Measurements from ENCODE around the gene CTDSP2. TPM values are rescaled to one million over a fixed set of nuclear protein-coding genes. Genes with fewer than 3 reads are reported as not detected.

CTDSP2 gene
- total RNA-seq, 2 experiments from 2014 or later = 44.2 to 118 TPM

GRCh38 chr12:57889500-57889989 lies 43.0 kb upstream of the CTDSP2 start:
- no TSS peak for BruUV-seq (replicated peaks)
- H4K20me1 ChIP-seq (ENCODE audit: insufficient read depth, low read length) = no peaks in the 10 kb centered on the region
- no peak for DNase-seq (ENCODE audit: low spot score)
- POLR2A ChIA-PET = interaction anchor here (0.7 to 2.0 kb wide), 3 partner anchors 9 to 14 kb away, joined by 3 to 4 read pairs (median 3); no protein-coding TSS in a partner anchor
- no peaks in the 10 kb centered on the region for H3K79me2 ChIP-seq (ENCODE audit: insufficient read depth, low read depth, low read length)
- H3K4me1 ChIP-seq (ENCODE audit: insufficient read depth, low read length, poor library complexity, severe bottlenecking) = peaks cover 58% of the 10 kb centered on the region
- intact Hi-C loops (cut with micrococcal nuclease; ENCODE audit: unreplicated experiment) = no loop called here
- no peaks in the 10 kb centered on the region for H3K36me3 ChIP-seq (ENCODE audit: insufficient read depth, low read length)
- no peak overlapping the region for H3K4me2 ChIP-seq (ENCODE audit: low read length)
- TF ChIP-seq CTCF (conservative IDR thresholded peaks at IDR 0.05; ENCODE audit: low read length) (no peak), EZH2phosphoT487 (IDR thresholded peaks at IDR 0.05; ENCODE audit: borderline replicate concordance, low read depth, low read length) (no peak)
- H2AFZ ChIP-seq (ENCODE audit: low read length) = no peak overlapping the region; the same call in 1 of the 2 replicates
- no peaks in the 10 kb centered on the region; the same call in 1 of the 2 replicates for H3K9me3 ChIP-seq (ENCODE audit: low read length)
- no peak overlapping the region for H3K4me3 ChIP-seq (ENCODE audit: low read depth, low read length, poor library complexity, severe bottlenecking)
- H3K9me2 ChIP-seq (ENCODE audit: insufficient read depth, low read length) = no peaks in the 10 kb centered on the region
- CTCF ChIA-PET (ENCODE audit: unreplicated experiment) = interaction anchor here (1.4 kb wide), 1 partner anchor 10 kb away, joined by 3 read pairs; no protein-coding TSS in a partner anchor
- H3K27ac ChIP-seq (ENCODE audit: low read depth, low read length, poor library complexity, severe bottlenecking) = no peak overlapping the region

- no peaks in the 10 kb centered on the region; the same call in 1 of the 2 replicates for H3K9me3 ChIP-seq (ENCODE audit: low read length)
- H3K27ac ChIP-seq (ENCODE audit: low read depth, low read length, poor library complexity, severe bottlenecking) = no peak overlapping the region
- DNase-seq (ENCODE audit: low spot score) = peak; percentile 43
- H3K36me3 ChIP-seq (ENCODE audit: insufficient read depth, low read length) = no peaks in the 10 kb centered on the region
- H3K4me2 ChIP-seq (ENCODE audit: low read length) = peak overlapping the region; percentile 2; the same call in 1 of the 2 replicates
- no TSS peak for BruUV-seq (replicated peaks)
- TF ChIP-seq EZH2phosphoT487 (IDR thresholded peaks at IDR 0.05; ENCODE audit: borderline replicate concordance, low read depth, low read length) (no peak), CTCF (conservative IDR thresholded peaks at IDR 0.05; ENCODE audit: low read length) (no peak)
- ChIA-PET POLR2A (interaction anchor here (0.6 to 1.1 kb wide), 6 partner anchors 8 to 51 kb away, joined by 3 read pairs; no protein-coding TSS in a partner anchor), CTCF (ENCODE audit: unreplicated experiment) (interaction anchor here (1.4 kb wide), 1 partner anchor 11 kb away, joined by 3 read pairs; no protein-coding TSS in a partner anchor)
- peaks cover 48% of the 10 kb centered on the region for H3K4me1 ChIP-seq (ENCODE audit: insufficient read depth, low read length, poor library complexity, severe bottlenecking)
- no peaks in the 10 kb centered on the region for H3K79me2 ChIP-seq (ENCODE audit: insufficient read depth, low read depth, low read length)
- H4K20me1 ChIP-seq (ENCODE audit: insufficient read depth, low read length) = no peaks in the 10 kb centered on the region
- H3K9me2 ChIP-seq (ENCODE audit: insufficient read depth, low read length) = no peaks in the 10 kb centered on the region
- no peak overlapping the region for H3K4me3 ChIP-seq (ENCODE audit: low read depth, low read length, poor library complexity, severe bottlenecking)
- intact Hi-C loops (cut with micrococcal nuclease; ENCODE audit: unreplicated experiment) = no loop called here
- peak overlapping the region; percentile 38; the same call in 1 of the 2 replicates for H2AFZ ChIP-seq (ENCODE audit: low read length)
Observed at GRCh38 chr12:57888409-57889157, 42.1 kb upstream of the CTDSP2 start.
